Body of pancreas (tissue), 4 donors: ENCODE results near the gene TAOK3. TPM values are rescaled to one million over a fixed set of nuclear protein-coding genes. Genes with fewer than 3 reads are reported as not detected.

Experiments
- ATAC-seq: fragments of 150-250 bp; one replicate; pipeline ENCODE4 v1.9.1; 2016
- DNase-seq, 4 donors: peaks; one replicate each; pipeline ENCODE4 v3.0.0-alpha.2; 2019
- H3K27ac ChIP-seq, 4 donors: fragments of 200-600 bp; sonication (generic); 1 replicate in 3 of 4; 2 replicates in 1 of 4; pipeline versions ENCODE4 v1.5.1 to v1.6.1; 2016 to 2019; ENCODE audit warnings: mild to moderate bottlenecking in 1 of 4, mixed read lengths in 1 of 4, moderate library complexity in 1 of 4
- H3K27me3 ChIP-seq, 2 donors: fragments of 200-600 bp; sonication (generic); one replicate each; pipeline ENCODE4 v1.6.0; 2016; ENCODE audit warnings: mild to moderate bottlenecking in 1 of 2
- H3K36me3 ChIP-seq, 2 donors: fragments of 200-600 bp; sonication (generic); replicated peaks in 1 of 2; 2 replicates each; pipeline ENCODE4 v1.5.1; 2016; ENCODE audit warnings: low read depth in 2 of 2; ENCODE audit not compliant: insufficient read depth in 1 of 2
- H3K4me1 ChIP-seq: fragments of 200-600 bp; sonication (generic); one replicate; pipeline ENCODE4 v1.6.0; 2016
- H3K4me3 ChIP-seq, 2 donors: fragments of 200-600 bp; sonication (generic); 1 replicate in 1 of 2; 2 replicates in 1 of 2; pipeline ENCODE4 v1.5.1; 2016 to 2019
- H3K9me3 ChIP-seq, 3 donors: fragments of 200-600 bp; sonication (generic); 1 replicate in 2 of 3; 2 replicates in 1 of 3; pipeline ENCODE4 v1.5.1; 2016
- CTCF ChIP-seq, 7 experiments: fragments of 450-650 bp in 4 of 7; fragments of 200-600 bp in 3 of 7; sonication (generic) in 3 of 7; IDR thresholded peaks; one replicate each; pipeline ENCODE4 v1.5.1; 2016 to 2019; ENCODE audit warnings: antibody characterized with exemption in 7 of 7
- POLR2A ChIP-seq, 3 donors: fragments of 450-650 bp; IDR thresholded peaks; one replicate each; pipeline ENCODE4 v1.6.1; 2016; ENCODE audit warnings: antibody characterized with exemption in 3 of 3, mild to moderate bottlenecking in 2 of 3
- WGBS, 2 donors: methylation state at CpG; one replicate each; pipeline ENCODE4 v1.1.5; 2017; 5-methylcytosine and 5-hydroxymethylcytosine counted together
- intact Hi-C: fragments of 100-400 bp; cut with DNase I; formaldehyde crosslinking; loops from one replicate; pipeline ENCODE4 v1.15.1; 2023
- total RNA-seq, 2 donors: library from RNA; depleted of rRNA; stranded (reverse); fragments of >200 nt; gene quantifications; one replicate each; pipeline ENCODE4 v1.1.0, GENCODE V29; 2016

The TAOK3 gene
- total RNA-seq, 2 donors from 2014 or later: 15.6 to 29.3 TPM

- intact Hi-C loops: loop anchor here (10.0 kb wide), 1 partner anchor 203 kb away; no protein-coding TSS in a partner anchor
- peak overlapping the region; percentile 57 to 100 for H3K4me3 ChIP-seq
- ATAC-seq: no peak
- DNase-seq: peak; percentile 38 to 73 (median 60)
- 27 to 30% methylated on average over 8 of the region's 8 CpGs for WGBS, 2 donors
- TF ChIP-seq POLR2A (IDR thresholded peaks at IDR 0.05) (peak in 1 of 3 donors; percentile 9), CTCF (IDR thresholded peaks at IDR 0.05) (peak; percentile 63 to 98 (median 92))
- H3K9me3 ChIP-seq: no peaks in the 10 kb centered on the region
- H3K36me3 ChIP-seq: peaks cover 0 to 6% of the 10 kb centered on the region in 2 donors
- no peaks in the 10 kb centered on the region for H3K27me3 ChIP-seq
- H3K4me1 ChIP-seq: peaks cover 37% of the 10 kb centered on the region
- peak overlapping the region in 3 of 4 donors; percentile 93 to 99 (median 97) for H3K27ac ChIP-seq
Measured at GRCh38 chr12:118377884-118378470, 5.3 kb upstream of the TAOK3 start.

GRCh38 chr12:118377021-118377883 is 4.5 kb upstream of the TAOK3 start:
- Histone ChIP-seq H3K36me3 (peaks cover 0 to 6% of the 10 kb centered on the region in 2 donors), H3K4me3 (peak overlapping the region; percentile 57 to 100), H3K9me3 (no peaks in the 10 kb centered on the region), H3K27me3 (no peaks in the 10 kb centered on the region), H3K4me1 (peaks cover 37% of the 10 kb centered on the region), H3K27ac (peak overlapping the region; percentile 92 to 99 (median 95))
- 1 to 3% methylated on average over 22 of the region's 22 CpGs for WGBS, 2 donors
- ATAC-seq (no peak), DNase-seq (no peak)
- TF ChIP-seq POLR2A (IDR thresholded peaks at IDR 0.05): no peak
- no peak for TF ChIP-seq CTCF (IDR thresholded peaks at IDR 0.05)
- intact Hi-C loops: loop anchor here (10.0 kb wide), 1 partner anchor 202 kb away; no protein-coding TSS in a partner anchor

GRCh38 chr12:118376089-118377020 is 3.6 kb upstream of the TAOK3 start, which contains the start of gene SUDS3:
Gene SUDS3, plus strand, starts transcription at chr12:118376555. Its CDS starts 137 bp downstream, at chr12:118376692.
- Histone ChIP-seq H3K36me3 (peaks cover 0 to 2% of the 10 kb centered on the region in 2 donors), H3K4me1 (peaks cover 37% of the 10 kb centered on the region), H3K27ac (peak within 1 kb of the TSS; percentile 92 to 99 (median 95)), H3K9me3 (no peaks in the 10 kb centered on the region), H3K4me3 (peak within 1 kb of the TSS; percentile 57 to 100), H3K27me3 (no peaks in the 10 kb centered on the region)
- intact Hi-C loops: loop anchor here (10.0 kb wide), 1 partner anchor 202 kb away; no protein-coding TSS in a partner anchor
- peak in 2 of 3 donors; percentile 47 to 66 for TF ChIP-seq POLR2A (IDR thresholded peaks at IDR 0.05)
- peak; percentile 91 to 99 (median 98) for TF ChIP-seq CTCF (IDR thresholded peaks at IDR 0.05)
- peak; percentile 59 for ATAC-seq
- peak; percentile 91 to 96 (median 94) for DNase-seq
- WGBS, 2 donors: 0% methylated on average over 6 to 102 of the region's 102 CpGs

- H3K36me3 ChIP-seq: no peaks in the 10 kb centered on the region
- no peak for TF ChIP-seq CTCF (IDR thresholded peaks at IDR 0.05)
- no peak for TF ChIP-seq POLR2A (IDR thresholded peaks at IDR 0.05)
- no peaks in the 10 kb centered on the region for H3K9me3 ChIP-seq
- H3K4me3 ChIP-seq: no peak overlapping the region
- DNase-seq (no peak), ATAC-seq (no peak)
- no peaks in the 10 kb centered on the region for H3K27me3 ChIP-seq
- WGBS, 2 donors: 64 to 68% methylated on average over 10 of the region's 10 CpGs
- intact Hi-C loops: loop anchor here (10.0 kb wide), 1 partner anchor 201 kb away; no protein-coding TSS in a partner anchor
- H3K27ac ChIP-seq: peak overlapping the region in 2 of 4 donors; percentile 97 to 99
- peaks cover 43% of the 10 kb centered on the region for H3K4me1 ChIP-seq
Measured at GRCh38 chr12:118375348-118375747, 2.6 kb upstream of the TAOK3 start.
